ENCODE measurements around the gene AXIN2.
A peak's percentile ranks its signal among the peaks of the same experiment; 100 is the strongest.

AXIN2 gene, protein sequence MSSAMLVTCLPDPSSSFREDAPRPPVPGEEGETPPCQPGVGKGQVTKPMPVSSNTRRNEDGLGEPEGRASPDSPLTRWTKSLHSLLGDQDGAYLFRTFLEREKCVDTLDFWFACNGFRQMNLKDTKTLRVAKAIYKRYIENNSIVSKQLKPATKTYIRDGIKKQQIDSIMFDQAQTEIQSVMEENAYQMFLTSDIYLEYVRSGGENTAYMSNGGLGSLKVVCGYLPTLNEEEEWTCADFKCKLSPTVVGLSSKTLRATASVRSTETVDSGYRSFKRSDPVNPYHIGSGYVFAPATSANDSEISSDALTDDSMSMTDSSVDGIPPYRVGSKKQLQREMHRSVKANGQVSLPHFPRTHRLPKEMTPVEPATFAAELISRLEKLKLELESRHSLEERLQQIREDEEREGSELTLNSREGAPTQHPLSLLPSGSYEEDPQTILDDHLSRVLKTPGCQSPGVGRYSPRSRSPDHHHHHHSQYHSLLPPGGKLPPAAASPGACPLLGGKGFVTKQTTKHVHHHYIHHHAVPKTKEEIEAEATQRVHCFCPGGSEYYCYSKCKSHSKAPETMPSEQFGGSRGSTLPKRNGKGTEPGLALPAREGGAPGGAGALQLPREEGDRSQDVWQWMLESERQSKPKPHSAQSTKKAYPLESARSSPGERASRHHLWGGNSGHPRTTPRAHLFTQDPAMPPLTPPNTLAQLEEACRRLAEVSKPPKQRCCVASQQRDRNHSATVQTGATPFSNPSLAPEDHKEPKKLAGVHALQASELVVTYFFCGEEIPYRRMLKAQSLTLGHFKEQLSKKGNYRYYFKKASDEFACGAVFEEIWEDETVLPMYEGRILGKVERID
- long read RNA-seq, full-length matches to known transcripts, result 7 of 7 reads
- long read RNA-seq, partial matches to known transcripts, result 0 of 7 reads
- long read RNA-seq, other reads (novel, unspliced or antisense), result 0 of 7 reads

DNA sequence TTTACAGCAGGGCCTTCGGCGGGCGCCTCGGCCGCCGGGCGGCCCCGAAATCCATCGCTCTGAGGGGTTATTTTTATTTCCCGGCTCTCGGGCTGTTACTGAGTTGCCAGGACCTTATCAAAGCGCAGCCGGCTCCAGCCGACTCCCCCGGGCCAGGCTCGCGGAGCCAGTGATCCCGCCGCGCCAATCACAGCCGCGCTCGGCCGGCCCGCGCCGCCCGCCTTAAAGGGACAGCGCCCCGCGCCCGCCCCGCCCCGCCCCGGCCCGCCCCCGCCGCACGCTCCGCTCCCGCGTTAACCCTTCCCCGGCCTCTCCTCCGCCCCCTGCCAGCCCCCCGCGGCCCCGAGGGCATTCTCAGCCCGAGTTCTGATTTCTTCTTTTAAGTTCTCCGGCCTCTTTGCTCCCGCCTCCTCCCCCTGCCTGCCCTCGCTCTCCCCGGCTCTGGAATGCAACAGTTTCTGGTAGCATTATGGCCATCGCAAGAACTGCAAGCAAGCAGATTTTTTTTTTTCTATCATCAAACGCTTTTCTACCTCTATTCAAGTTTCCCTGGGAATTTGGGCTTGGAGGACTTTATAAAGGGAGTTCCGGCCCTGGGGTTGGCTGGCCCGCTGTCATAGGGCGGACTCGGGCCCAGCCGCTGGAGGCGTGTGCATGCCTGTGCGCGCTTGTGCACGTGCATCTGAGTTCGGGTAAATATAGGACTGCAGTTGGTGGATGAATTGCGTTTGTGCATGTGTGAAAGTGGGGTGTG lies at the start of gene AXIN2:
Gene AXIN2, minus strand, starts transcription at position 197 of the 754 bp plus-strand sequence. CDS start 3,028 bp downstream, outside the sequence.
- TF ChIP-seq, protein P1, sequence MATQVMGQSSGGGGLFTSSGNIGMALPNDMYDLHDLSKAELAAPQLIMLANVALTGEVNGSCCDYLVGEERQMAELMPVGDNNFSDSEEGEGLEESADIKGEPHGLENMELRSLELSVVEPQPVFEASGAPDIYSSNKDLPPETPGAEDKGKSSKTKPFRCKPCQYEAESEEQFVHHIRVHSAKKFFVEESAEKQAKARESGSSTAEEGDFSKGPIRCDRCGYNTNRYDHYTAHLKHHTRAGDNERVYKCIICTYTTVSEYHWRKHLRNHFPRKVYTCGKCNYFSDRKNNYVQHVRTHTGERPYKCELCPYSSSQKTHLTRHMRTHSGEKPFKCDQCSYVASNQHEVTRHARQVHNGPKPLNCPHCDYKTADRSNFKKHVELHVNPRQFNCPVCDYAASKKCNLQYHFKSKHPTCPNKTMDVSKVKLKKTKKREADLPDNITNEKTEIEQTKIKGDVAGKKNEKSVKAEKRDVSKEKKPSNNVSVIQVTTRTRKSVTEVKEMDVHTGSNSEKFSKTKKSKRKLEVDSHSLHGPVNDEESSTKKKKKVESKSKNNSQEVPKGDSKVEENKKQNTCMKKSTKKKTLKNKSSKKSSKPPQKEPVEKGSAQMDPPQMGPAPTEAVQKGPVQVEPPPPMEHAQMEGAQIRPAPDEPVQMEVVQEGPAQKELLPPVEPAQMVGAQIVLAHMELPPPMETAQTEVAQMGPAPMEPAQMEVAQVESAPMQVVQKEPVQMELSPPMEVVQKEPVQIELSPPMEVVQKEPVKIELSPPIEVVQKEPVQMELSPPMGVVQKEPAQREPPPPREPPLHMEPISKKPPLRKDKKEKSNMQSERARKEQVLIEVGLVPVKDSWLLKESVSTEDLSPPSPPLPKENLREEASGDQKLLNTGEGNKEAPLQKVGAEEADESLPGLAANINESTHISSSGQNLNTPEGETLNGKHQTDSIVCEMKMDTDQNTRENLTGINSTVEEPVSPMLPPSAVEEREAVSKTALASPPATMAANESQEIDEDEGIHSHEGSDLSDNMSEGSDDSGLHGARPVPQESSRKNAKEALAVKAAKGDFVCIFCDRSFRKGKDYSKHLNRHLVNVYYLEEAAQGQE (IDR thresholded peaks at IDR 0.05; ENCODE audit: insufficient replicate concordance, low read depth), result no peak
- TF ChIP-seq GABPA (IDR thresholded peaks at IDR 0.05; ENCODE audit: low read depth), result no peak
- TF ChIP-seq SPI1 (IDR thresholded peaks at IDR 0.05; ENCODE audit: borderline replicate concordance, low read depth), result no peak
- TF ChIP-seq, protein P2, sequence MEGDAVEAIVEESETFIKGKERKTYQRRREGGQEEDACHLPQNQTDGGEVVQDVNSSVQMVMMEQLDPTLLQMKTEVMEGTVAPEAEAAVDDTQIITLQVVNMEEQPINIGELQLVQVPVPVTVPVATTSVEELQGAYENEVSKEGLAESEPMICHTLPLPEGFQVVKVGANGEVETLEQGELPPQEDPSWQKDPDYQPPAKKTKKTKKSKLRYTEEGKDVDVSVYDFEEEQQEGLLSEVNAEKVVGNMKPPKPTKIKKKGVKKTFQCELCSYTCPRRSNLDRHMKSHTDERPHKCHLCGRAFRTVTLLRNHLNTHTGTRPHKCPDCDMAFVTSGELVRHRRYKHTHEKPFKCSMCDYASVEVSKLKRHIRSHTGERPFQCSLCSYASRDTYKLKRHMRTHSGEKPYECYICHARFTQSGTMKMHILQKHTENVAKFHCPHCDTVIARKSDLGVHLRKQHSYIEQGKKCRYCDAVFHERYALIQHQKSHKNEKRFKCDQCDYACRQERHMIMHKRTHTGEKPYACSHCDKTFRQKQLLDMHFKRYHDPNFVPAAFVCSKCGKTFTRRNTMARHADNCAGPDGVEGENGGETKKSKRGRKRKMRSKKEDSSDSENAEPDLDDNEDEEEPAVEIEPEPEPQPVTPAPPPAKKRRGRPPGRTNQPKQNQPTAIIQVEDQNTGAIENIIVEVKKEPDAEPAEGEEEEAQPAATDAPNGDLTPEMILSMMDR (IDR thresholded peaks at IDR 0.05; ENCODE audit: insufficient read depth, low read length), result no peak
- TF ChIP-seq POLR2AphosphoS5 (IDR thresholded peaks at IDR 0.05; ENCODE audit: low read depth), result no peak
- Histone ChIP-seq H3K4me3 (replicated peaks; ENCODE audit: insufficient read depth, low read length) (peak within 1 kb of the TSS; percentile 43), H3K27ac (replicated peaks) (no peak within 1 kb of the TSS), H3K27me3 (ENCODE audit: insufficient read depth, poor library complexity, severe bottlenecking) (peaks cover 38% of the 10 kb centered on the region)
- peak in 1 of 2 experiments; percentile 62 for DNase-seq (ENCODE audit: low read depth in 1 of 2, low spot score in 1 of 2)

DNA sequence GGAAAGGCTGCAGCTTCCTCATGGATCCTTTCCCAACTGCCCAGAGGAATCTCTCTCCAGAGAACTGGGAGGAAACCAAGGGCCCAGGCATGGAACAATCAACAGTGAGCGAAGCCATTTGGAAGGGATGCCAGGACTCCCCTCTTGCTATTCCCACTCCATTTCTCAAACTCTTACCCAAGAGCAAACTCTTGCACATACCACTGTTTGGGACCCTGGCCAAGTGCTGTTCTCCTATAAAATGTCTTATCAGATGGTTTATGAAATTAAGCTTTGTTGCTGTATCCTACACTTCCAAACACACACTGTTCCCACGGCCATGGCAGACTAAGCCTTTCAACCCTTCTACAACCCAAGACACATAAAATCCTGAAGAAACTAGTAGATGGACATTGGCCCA lies 48.3 kb upstream of the AXIN2 start:
- DNase-seq (ENCODE audit: low read depth in 1 of 2, low spot score in 1 of 2), result no peak
- Histone ChIP-seq H3K27ac (replicated peaks) (no peak overlapping the region), H3K4me3 (replicated peaks; ENCODE audit: insufficient read depth, low read length) (no peak overlapping the region), H3K27me3 (ENCODE audit: insufficient read depth, poor library complexity, severe bottlenecking) (no peaks in the 10 kb centered on the region)
- TF ChIP-seq GABPA (IDR thresholded peaks at IDR 0.05; ENCODE audit: low read depth) (no peak), POLR2AphosphoS5 (IDR thresholded peaks at IDR 0.05; ENCODE audit: low read depth) (no peak), SPI1 (IDR thresholded peaks at IDR 0.05; ENCODE audit: borderline replicate concordance, low read depth) (no peak)
- TF ChIP-seq, protein P1 (IDR thresholded peaks at IDR 0.05; ENCODE audit: insufficient replicate concordance, low read depth), result no peak
- TF ChIP-seq, protein P2 (IDR thresholded peaks at IDR 0.05; ENCODE audit: insufficient read depth, low read length), result no peak

DNA sequence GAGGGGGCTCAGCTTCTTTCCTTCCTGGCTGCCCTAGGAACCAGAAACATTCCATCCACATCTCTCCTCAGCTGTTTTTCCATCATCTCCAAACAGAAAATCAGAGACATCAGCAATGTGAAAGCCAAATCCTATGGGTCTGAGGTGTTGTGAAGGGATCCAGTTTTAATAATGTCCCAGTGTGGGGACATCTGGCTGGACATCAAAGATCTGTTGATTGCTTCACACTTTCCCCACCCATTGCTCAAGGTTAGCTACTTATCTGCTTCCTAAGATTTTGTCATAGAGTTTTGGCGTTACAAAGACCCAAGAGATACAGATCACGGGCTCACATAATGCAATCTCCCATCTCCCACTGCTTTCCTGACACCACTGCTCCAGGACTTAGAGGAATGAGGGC lies 47.8 kb upstream of the AXIN2 start:
- TF ChIP-seq POLR2AphosphoS5 (IDR thresholded peaks at IDR 0.05; ENCODE audit: low read depth) (no peak), GABPA (IDR thresholded peaks at IDR 0.05; ENCODE audit: low read depth) (no peak), SPI1 (IDR thresholded peaks at IDR 0.05; ENCODE audit: borderline replicate concordance, low read depth) (no peak)
- TF ChIP-seq, protein P1 (IDR thresholded peaks at IDR 0.05; ENCODE audit: insufficient replicate concordance, low read depth), result no peak
- TF ChIP-seq, protein P2 (IDR thresholded peaks at IDR 0.05; ENCODE audit: insufficient read depth, low read length), result no peak
- DNase-seq (ENCODE audit: low read depth in 1 of 2, low spot score in 1 of 2), result no peak
- Histone ChIP-seq H3K4me3 (replicated peaks; ENCODE audit: insufficient read depth, low read length) (no peak overlapping the region), H3K27me3 (ENCODE audit: insufficient read depth, poor library complexity, severe bottlenecking) (no peaks in the 10 kb centered on the region), H3K27ac (replicated peaks) (no peak overlapping the region)
